Measurements from ENCODE around the gene ATXN7L1. TPM values are rescaled to one million over a fixed set of nuclear protein-coding genes. Genes with fewer than 3 reads are reported as not detected.

ATXN7L1 gene
- total and polyA plus RNA-seq, 2 donors (not counting 1 experiment from before 2014, with no cell fraction given) = 7.1 to 40.6 TPM

DNA sequence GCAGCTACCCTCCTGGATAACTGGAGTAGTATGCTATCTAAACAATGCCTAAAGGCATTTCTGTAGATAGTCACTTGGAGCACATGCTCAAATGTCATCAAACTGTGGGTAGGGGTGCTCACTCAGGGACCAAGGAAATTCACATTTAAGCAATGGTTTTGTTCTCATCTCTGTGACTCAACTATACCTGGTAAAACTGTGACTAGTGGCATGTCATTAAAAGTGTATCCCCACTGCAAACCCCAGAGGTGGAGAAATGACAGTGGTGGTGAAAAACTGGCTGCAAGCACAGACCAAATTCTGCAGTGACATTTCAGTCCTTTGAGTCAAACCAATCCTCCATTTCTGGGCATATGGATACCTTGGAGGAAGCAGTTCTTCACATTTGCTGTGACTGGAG, 160.9 kb downstream of the ATXN7L1 start:
- Mint-ChIP-seq H3K27me3 (no peaks in the 10 kb centered on the region), H3K9me3 (ENCODE audit: insufficient read depth) (peaks cover 10% of the 10 kb centered on the region), H3K27ac (no peak overlapping the region), H3K4me3 (no peak overlapping the region), H3K4me1 (peaks cover 3% of the 10 kb centered on the region)
- Histone ChIP-seq H3K4me3 (ENCODE audit: control extremely low read depth in 1 of 5, extremely low read depth in 1 of 5, insufficient read depth in 1 of 5, low read depth in 2 of 5, low read length in 4 of 5) (no peak overlapping the region), H3K79me2 (ENCODE audit: control insufficient read depth, insufficient read depth, low read length) (no peaks in the 10 kb centered on the region), H4K20me1 (ENCODE audit: control insufficient read depth, insufficient read depth, low read length, poor library complexity, severe bottlenecking) (no peaks in the 10 kb centered on the region), H3K36me3 (replicated peaks in 1 of 2; ENCODE audit: control extremely low read depth in 1 of 2, control insufficient read depth in 1 of 2, extremely low read depth in 1 of 2, insufficient read depth in 2 of 2, low read length in 1 of 2) (no peaks in the 10 kb centered on the region), H3K4me1 (ENCODE audit: control insufficient read depth in 2 of 2, insufficient read depth in 2 of 2, low read length in 2 of 2) (no peaks in the 10 kb centered on the region), H3K9me3 (ENCODE audit: control extremely low read depth in 1 of 3, control insufficient read depth in 2 of 3, insufficient read depth in 1 of 3, low read length in 2 of 3) (peaks cover 0 to 26% (median 25%) of the 10 kb centered on the region in 3 donors), H3K27ac (ENCODE audit: low read length in 2 of 2) (no peak overlapping the region), H2AFZ (ENCODE audit: insufficient read depth, low read depth, low read length, poor library complexity, severe bottlenecking) (no peak overlapping the region), H3K4me2 (replicated peaks; ENCODE audit: low read depth, low read length, poor library complexity, severe bottlenecking) (no peak overlapping the region), H3K9ac (ENCODE audit: low read length) (no peak overlapping the region), H3K27me3 (replicated peaks in 1 of 4; ENCODE audit: control extremely low read depth in 1 of 4, control insufficient read depth in 3 of 4, insufficient read depth in 4 of 4, low read length in 3 of 4) (no peaks in the 10 kb centered on the region)
- intact Hi-C loops (cut with micrococcal nuclease) = no loop called here
- TF ChIP-seq, protein P1, sequence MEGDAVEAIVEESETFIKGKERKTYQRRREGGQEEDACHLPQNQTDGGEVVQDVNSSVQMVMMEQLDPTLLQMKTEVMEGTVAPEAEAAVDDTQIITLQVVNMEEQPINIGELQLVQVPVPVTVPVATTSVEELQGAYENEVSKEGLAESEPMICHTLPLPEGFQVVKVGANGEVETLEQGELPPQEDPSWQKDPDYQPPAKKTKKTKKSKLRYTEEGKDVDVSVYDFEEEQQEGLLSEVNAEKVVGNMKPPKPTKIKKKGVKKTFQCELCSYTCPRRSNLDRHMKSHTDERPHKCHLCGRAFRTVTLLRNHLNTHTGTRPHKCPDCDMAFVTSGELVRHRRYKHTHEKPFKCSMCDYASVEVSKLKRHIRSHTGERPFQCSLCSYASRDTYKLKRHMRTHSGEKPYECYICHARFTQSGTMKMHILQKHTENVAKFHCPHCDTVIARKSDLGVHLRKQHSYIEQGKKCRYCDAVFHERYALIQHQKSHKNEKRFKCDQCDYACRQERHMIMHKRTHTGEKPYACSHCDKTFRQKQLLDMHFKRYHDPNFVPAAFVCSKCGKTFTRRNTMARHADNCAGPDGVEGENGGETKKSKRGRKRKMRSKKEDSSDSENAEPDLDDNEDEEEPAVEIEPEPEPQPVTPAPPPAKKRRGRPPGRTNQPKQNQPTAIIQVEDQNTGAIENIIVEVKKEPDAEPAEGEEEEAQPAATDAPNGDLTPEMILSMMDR (IDR thresholded peaks at IDR 0.05) = no peak
- no peak for TF ChIP-seq EZH2 (IDR thresholded peaks at IDR 0.05; ENCODE audit: borderline replicate concordance, insufficient read depth, low read depth, low read length, poor library complexity, severe bottlenecking)
- ChIA-PET POLR2A (no interaction called here), CTCF (interaction anchor here (0.8 kb wide), 1 partner anchor 45 kb away, joined by 3 read pairs; no protein-coding TSS in a partner anchor)
- DNase-seq (no peak), ATAC-seq (ENCODE audit: low read depth) (no peak)

- ChIA-PET CTCF (interaction anchor here (0.7 to 1.2 kb wide), 2 partner anchors 11 to 56 kb away, joined by 3 read pairs; no protein-coding TSS in a partner anchor), POLR2A (no interaction called here)
- H3K27me3 ChIP-seq (replicated peaks in 1 of 4; ENCODE audit: control extremely low read depth in 1 of 4, control insufficient read depth in 3 of 4, insufficient read depth in 4 of 4, low read length in 3 of 4) = no peaks in the 10 kb centered on the region
- H2AFZ ChIP-seq (ENCODE audit: insufficient read depth, low read depth, low read length, poor library complexity, severe bottlenecking) = no peak overlapping the region
- H3K27ac Mint-ChIP-seq = no peak overlapping the region
- no peaks in the 10 kb centered on the region for H3K79me2 ChIP-seq (ENCODE audit: control insufficient read depth, insufficient read depth, low read length)
- peaks cover 12% of the 10 kb centered on the region for H3K9me3 Mint-ChIP-seq (ENCODE audit: insufficient read depth)
- peaks cover 3% of the 10 kb centered on the region for H3K4me1 Mint-ChIP-seq
- DNase-seq (no peak), ATAC-seq (ENCODE audit: low read depth) (no peak)
- no peak overlapping the region for H3K4me3 Mint-ChIP-seq
- 76% methylated on average over 4 of the region's 6 CpGs for WGBS (ENCODE audit: insufficient coverage)
- no peaks in the 10 kb centered on the region for H3K27me3 Mint-ChIP-seq
- no peak overlapping the region for H3K4me2 ChIP-seq (replicated peaks; ENCODE audit: low read depth, low read length, poor library complexity, severe bottlenecking)
- no peaks in the 10 kb centered on the region for H4K20me1 ChIP-seq (ENCODE audit: control insufficient read depth, insufficient read depth, low read length, poor library complexity, severe bottlenecking)
- H3K4me1 ChIP-seq (ENCODE audit: control insufficient read depth in 2 of 2, insufficient read depth in 2 of 2, low read length in 2 of 2) = no peaks in the 10 kb centered on the region
- intact Hi-C loops (cut with micrococcal nuclease) = no loop called here
- H3K27ac ChIP-seq (ENCODE audit: low read length in 2 of 2) = no peak overlapping the region
- TF ChIP-seq, protein P1 (IDR thresholded peaks at IDR 0.05) = no peak
- no peak for TF ChIP-seq EZH2 (IDR thresholded peaks at IDR 0.05; ENCODE audit: borderline replicate concordance, insufficient read depth, low read depth, low read length, poor library complexity, severe bottlenecking)
- H3K9ac ChIP-seq (ENCODE audit: low read length) = no peak overlapping the region
- no peak overlapping the region for H3K4me3 ChIP-seq (ENCODE audit: control extremely low read depth in 1 of 5, extremely low read depth in 1 of 5, insufficient read depth in 1 of 5, low read depth in 2 of 5, low read length in 4 of 5)
- H3K9me3 ChIP-seq (ENCODE audit: control extremely low read depth in 1 of 3, control insufficient read depth in 2 of 3, insufficient read depth in 1 of 3, low read length in 2 of 3) = peaks cover 0 to 31% (median 29%) of the 10 kb centered on the region in 3 donors
- H3K36me3 ChIP-seq (replicated peaks in 1 of 2; ENCODE audit: control extremely low read depth in 1 of 2, control insufficient read depth in 1 of 2, extremely low read depth in 1 of 2, insufficient read depth in 2 of 2, low read length in 1 of 2) = no peaks in the 10 kb centered on the region
Measured at GRCh38 chr7:105713488-105714465, 162.6 kb downstream of the ATXN7L1 start.
